Hepatocyte (in vitro differentiated cells): Measurements from ENCODE around the gene OSBP. TPM values are rescaled to one million over a fixed set of nuclear protein-coding genes. Genes with fewer than 3 reads are reported as not detected.

Source experiments
- DNase-seq: peaks from one replicate; pipeline ENCODE4 v3.0.0-alpha.2; 2016; ENCODE audit warnings: low spot score
- H2AFZ ChIP-seq: fragments of 200-600 bp; sonication (generic); 2 replicates; pipeline ENCODE4 v1.6.0; 2016; ENCODE audit warnings: antibody characterized with exemption, mild to moderate bottlenecking
- H3K27ac ChIP-seq: fragments of 200-600 bp; sonication (generic); 2 replicates; pipeline ENCODE4 v1.5.1; 2016; ENCODE audit warnings: mild to moderate bottlenecking
- H3K27me3 ChIP-seq: fragments of 200-600 bp; sonication (generic); 2 replicates; pipeline ENCODE4 v1.6.1; 2016
- H3K36me3 ChIP-seq: fragments of 200-600 bp; sonication (generic); replicated peaks from 2 replicates; pipeline ENCODE4 v1.5.1; 2016; ENCODE audit warnings: low read depth; ENCODE audit not compliant: insufficient read depth
- H3K4me1 ChIP-seq: fragments of 200-600 bp; sonication (generic); 2 replicates; pipeline ENCODE4 v1.5.1; 2016; ENCODE audit warnings: mild to moderate bottlenecking, moderate library complexity; ENCODE audit not compliant: insufficient read depth
- H3K4me2 ChIP-seq: fragments of 200-600 bp; sonication (generic); 2 replicates; pipeline ENCODE4 v1.6.0; 2016
- H3K4me3 ChIP-seq: fragments of 200-600 bp; sonication (generic); 2 replicates; pipeline ENCODE4 v1.5.1; 2016; ENCODE audit warnings: mild to moderate bottlenecking
- H3K79me2 ChIP-seq: fragments of 200-600 bp; sonication (generic); 2 replicates; pipeline ENCODE4 v1.6.0; 2017; ENCODE audit warnings: mild to moderate bottlenecking
- H3K9me2 ChIP-seq: fragments of 200-600 bp; sonication (generic); replicated peaks from 2 replicates; pipeline ENCODE4 v1.6.0; 2017; ENCODE audit warnings: mild to moderate bottlenecking; ENCODE audit not compliant: insufficient read depth
- H3K9me3 ChIP-seq: fragments of 200-600 bp; sonication (generic); 2 replicates; pipeline ENCODE4 v1.5.1; 2016; ENCODE audit warnings: low read depth, mild to moderate bottlenecking
- H4K20me1 ChIP-seq: fragments of 200-600 bp; sonication (generic); 2 replicates; pipeline ENCODE4 v1.6.0; 2016; ENCODE audit warnings: mild to moderate bottlenecking; ENCODE audit not compliant: insufficient read depth, poor library complexity, severe bottlenecking
- CTCF ChIP-seq: fragments of 200-600 bp; sonication (generic); IDR thresholded peaks from 2 replicates; pipeline ENCODE4 v1.5.1; 2016; ENCODE audit warnings: antibody characterized with exemption, mild to moderate bottlenecking; ENCODE audit not compliant: poor library complexity
- EZH2 ChIP-seq: fragments of 200-600 bp; sonication (generic); IDR thresholded peaks from 2 replicates; pipeline ENCODE4 v1.6.1; 2016; ENCODE audit warnings: antibody characterized with exemption, mild to moderate bottlenecking, borderline replicate concordance
- EZH2phosphoT487 ChIP-seq: fragments of 200-600 bp; sonication (generic); IDR thresholded peaks from one replicate; pipeline ENCODE4 v1.6.1; 2018; ENCODE audit warnings: antibody characterized with exemption, mild to moderate bottlenecking, low read depth, moderate library complexity; ENCODE audit not compliant: unreplicated experiment, severe bottlenecking
- WGBS: methylation state at CpG from one replicate; pipeline ENCODE4 v1.1.6; 2016; ENCODE audit warnings: low lambda C conversion rate; ENCODE audit errors: missing lambda C conversion rate; 5-methylcytosine and 5-hydroxymethylcytosine counted together
- polyA plus RNA-seq: library from polyadenylated mRNA; unstranded; fragments of >200 nt; fragmentation: Nextera tagmentation; extraction: Ambion mirVana; gene quantifications from 2 replicates; pipeline ENCODE4 v1.2.1, GENCODE V29; 2016
- total RNA-seq: library from RNA; depleted of rRNA; stranded (reverse); fragments of >200 nt; gene quantifications from 2 replicates; pipeline ENCODE4 v1.2.3, GENCODE V29; 2014

The OSBP gene
- 40.0 and 43.8 TPM in 2 replicates for total RNA-seq
- 28.6 and 33.0 TPM in 2 replicates for polyA plus RNA-seq

- H3K9me3 ChIP-seq, result no peaks in the 10 kb centered on the region
- TF ChIP-seq CTCF, result no peak
- no peak for TF ChIP-seq EZH2
- TF ChIP-seq EZH2phosphoT487, result no peak
- H3K4me1 ChIP-seq, result peaks cover 23% of the 10 kb centered on the region
- H3K27ac ChIP-seq, result peak within 1 kb of the TSS; percentile 89
- peak; percentile 99 for DNase-seq
- H2AFZ ChIP-seq, result peak within 1 kb of the TSS; percentile 59
- H3K36me3 ChIP-seq, result no peaks in the 10 kb centered on the region
- peak within 1 kb of the TSS; percentile 90 for H3K4me2 ChIP-seq
- no peaks in the 10 kb centered on the region for H3K27me3 ChIP-seq
- H3K79me2 ChIP-seq, result peaks cover 45% of the 10 kb centered on the region
- H3K9me2 ChIP-seq, result no peaks in the 10 kb centered on the region
- H4K20me1 ChIP-seq, result peaks cover 38% of the 10 kb centered on the region
- peak within 1 kb of the TSS; percentile 69 for H3K4me3 ChIP-seq
- under 1% methylated on average over 44 of the region's 55 CpGs for WGBS
Observed at GRCh38 chr11:59615637-59616395, at the start of gene OSBP. Gene OSBP (minus strand): TSS chr11:59615774. CDS start chr11:59615664, 110 bp downstream.

GRCh38 chr11:59660621-59661020, 45.0 kb upstream of the OSBP start:
- Histone ChIP-seq H3K36me3 (no peaks in the 10 kb centered on the region), H3K9me2 (no peaks in the 10 kb centered on the region), H3K27ac (no peak overlapping the region)

GRCh38 chr11:59659981-59660380, 44.4 kb upstream of the OSBP start:
- Histone ChIP-seq H4K20me1 (peaks cover 3% of the 10 kb centered on the region), H3K4me2 (no peak overlapping the region), H3K4me3 (no peak overlapping the region), H3K27ac (no peak overlapping the region), H3K79me2 (peaks cover 46% of the 10 kb centered on the region), H3K36me3 (peaks cover 2% of the 10 kb centered on the region), H3K4me1 (no peaks in the 10 kb centered on the region), H2AFZ (no peak overlapping the region), H3K9me3 (no peaks in the 10 kb centered on the region), H3K9me2 (no peaks in the 10 kb centered on the region), H3K27me3 (no peaks in the 10 kb centered on the region)
- TF ChIP-seq EZH2 (no peak), CTCF (no peak), EZH2phosphoT487 (no peak)
- WGBS, result 94% methylated on average over 2 of the region's 2 CpGs
- DNase-seq, result no peak

More at GRCh38 chr11:59660621-59661020, 45.0 kb upstream of the OSBP start:
- H3K4me2 ChIP-seq, result no peak overlapping the region
- no peak overlapping the region for H2AFZ ChIP-seq
- WGBS, result 77% methylated on average over 1 of the region's 1 CpG
- H3K4me1 ChIP-seq, result no peaks in the 10 kb centered on the region
- TF ChIP-seq CTCF, result no peak
- TF ChIP-seq EZH2, result no peak
- no peak for TF ChIP-seq EZH2phosphoT487
- H4K20me1 ChIP-seq, result peaks cover 3% of the 10 kb centered on the region
- H3K9me3 ChIP-seq, result no peaks in the 10 kb centered on the region
- DNase-seq, result no peak
- H3K27me3 ChIP-seq, result no peaks in the 10 kb centered on the region
- H3K79me2 ChIP-seq, result peaks cover 52% of the 10 kb centered on the region
- H3K4me3 ChIP-seq, result no peak overlapping the region
